ENCODE data around the gene MAST4.

DNA sequence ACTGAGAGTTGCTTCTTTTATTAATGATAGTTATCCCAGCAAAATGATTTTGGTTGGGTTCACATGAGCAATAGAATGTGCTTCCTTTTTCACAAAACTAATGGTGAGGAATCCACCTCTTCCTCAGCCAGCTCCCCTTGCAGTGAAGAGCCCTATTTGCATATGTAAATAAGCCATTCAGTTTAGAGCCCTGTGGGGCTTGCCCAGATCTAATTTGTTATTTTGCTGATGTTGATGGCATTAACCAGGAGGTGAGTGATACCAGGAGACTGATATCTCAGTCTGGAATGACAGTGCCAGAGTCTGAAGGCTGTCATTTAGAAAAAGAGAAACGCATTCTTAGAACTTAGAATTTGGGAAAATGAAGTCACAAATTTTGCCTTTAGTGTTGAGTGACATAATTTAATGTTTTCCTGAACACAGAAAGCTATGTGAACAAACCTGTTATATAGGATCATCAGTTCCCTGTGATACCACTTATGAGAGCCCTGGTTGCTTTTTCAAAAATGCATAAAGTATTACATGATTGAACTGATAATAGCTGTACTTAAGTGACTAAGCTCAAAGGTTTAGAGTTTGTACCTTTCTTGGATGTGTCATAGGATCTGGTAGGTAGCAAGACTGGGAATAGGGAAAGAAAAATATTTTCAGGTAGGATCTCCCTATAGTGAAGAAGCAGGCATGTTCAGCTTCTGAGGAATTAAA is 271.6 kb downstream of the MAST4 start:
- TF ChIP-seq, protein P1, sequence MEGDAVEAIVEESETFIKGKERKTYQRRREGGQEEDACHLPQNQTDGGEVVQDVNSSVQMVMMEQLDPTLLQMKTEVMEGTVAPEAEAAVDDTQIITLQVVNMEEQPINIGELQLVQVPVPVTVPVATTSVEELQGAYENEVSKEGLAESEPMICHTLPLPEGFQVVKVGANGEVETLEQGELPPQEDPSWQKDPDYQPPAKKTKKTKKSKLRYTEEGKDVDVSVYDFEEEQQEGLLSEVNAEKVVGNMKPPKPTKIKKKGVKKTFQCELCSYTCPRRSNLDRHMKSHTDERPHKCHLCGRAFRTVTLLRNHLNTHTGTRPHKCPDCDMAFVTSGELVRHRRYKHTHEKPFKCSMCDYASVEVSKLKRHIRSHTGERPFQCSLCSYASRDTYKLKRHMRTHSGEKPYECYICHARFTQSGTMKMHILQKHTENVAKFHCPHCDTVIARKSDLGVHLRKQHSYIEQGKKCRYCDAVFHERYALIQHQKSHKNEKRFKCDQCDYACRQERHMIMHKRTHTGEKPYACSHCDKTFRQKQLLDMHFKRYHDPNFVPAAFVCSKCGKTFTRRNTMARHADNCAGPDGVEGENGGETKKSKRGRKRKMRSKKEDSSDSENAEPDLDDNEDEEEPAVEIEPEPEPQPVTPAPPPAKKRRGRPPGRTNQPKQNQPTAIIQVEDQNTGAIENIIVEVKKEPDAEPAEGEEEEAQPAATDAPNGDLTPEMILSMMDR (IDR thresholded peaks at IDR 0.05; ENCODE audit: low read depth, low read length), result no peak
- no peak for TF ChIP-seq EZH2phosphoT487 (IDR thresholded peaks at IDR 0.05; ENCODE audit: low read depth)

All from OCI-LY3 (cell line).